Spinal cord (tissue), 10 donors: Measurements from ENCODE around the gene HCN1. TPM values are rescaled to one million over a fixed set of nuclear protein-coding genes. Genes with fewer than 3 reads are reported as not detected.
"Not testable (repeated sequence)": the region's sequence is repeated elsewhere in the genome, so short reads cannot be mapped to it uniquely, and the experiment has no call there.

ENCODE experiments used
- DNase-seq, 6 donors: peaks; one replicate each; pipeline versions ENCODE4 v3.0.0 to v3.0.0-alpha.2; 2013 to 2015; ENCODE audit warnings: low spot score in 6 of 6, low read depth in 4 of 6
- H3K27ac ChIP-seq: one replicate; pipeline ENCODE4 v1.5.1; 2013; ENCODE audit warnings: low read depth, low read length, control low read depth
- H3K27me3 ChIP-seq: one replicate; pipeline ENCODE4 v1.6.1; 2013; ENCODE audit warnings: low read length; ENCODE audit not compliant: control insufficient read depth, insufficient read depth
- H3K36me3 ChIP-seq: one replicate; pipeline ENCODE4 v1.6.1; 2013; ENCODE audit warnings: low read length; ENCODE audit not compliant: control insufficient read depth, insufficient read depth
- H3K4me1 ChIP-seq: one replicate; pipeline ENCODE4 v1.6.1; 2013; ENCODE audit warnings: low read length; ENCODE audit not compliant: control insufficient read depth, insufficient read depth
- H3K4me3 ChIP-seq: one replicate; pipeline ENCODE4 v1.5.1; 2013; ENCODE audit warnings: low read depth, low read length, control low read depth
- H3K9me3 ChIP-seq: one replicate; pipeline ENCODE4 v1.6.1; 2013; ENCODE audit warnings: low read length; ENCODE audit not compliant: control insufficient read depth, insufficient read depth
- WGBS: methylation state at CpG from one replicate; pipeline ENCODE4 v1.1.5; 2013; ENCODE audit warnings: missing lambda C conversion rate; ENCODE audit not compliant: insufficient coverage; 5-methylcytosine and 5-hydroxymethylcytosine counted together
- polyA plus RNA-seq, 2 donors: library from polyadenylated mRNA; unstranded; fragments of 120-200 nt; gene quantifications; one replicate each; pipeline ENCODE4 v1.2.1, GENCODE V29; 2013; ENCODE audit not compliant: insufficient read length in 2 of 2
- total RNA-seq, 2 donors: library from RNA; depleted of rRNA in 1 of 2; stranded (reverse); fragments of 120-200 nt in 1 of 2; fragments of >200 nt in 1 of 2; gene quantifications; one replicate each; pipeline versions ENCODE4 v1.2.3 to v1.2.4, GENCODE V29; 2013 to 2014
- donor health status: healthy.

The HCN1 gene
- total and polyA plus RNA-seq, 4 donors = 1.9 to 16.7 (median 7.7) TPM

GRCh38 chr5:45491368-45491767, 204.8 kb downstream of the HCN1 start:
- H3K27me3 ChIP-seq = no peaks in the 10 kb centered on the region
- H3K36me3 ChIP-seq = no peaks in the 10 kb centered on the region
- no peak overlapping the region for H3K4me3 ChIP-seq
- no peak overlapping the region for H3K27ac ChIP-seq
- no peaks in the 10 kb centered on the region for H3K9me3 ChIP-seq
- 94% methylated on average over 2 of the region's 3 CpGs for WGBS
- no peak for DNase-seq
- no peaks in the 10 kb centered on the region for H3K4me1 ChIP-seq

GRCh38 chr5:45484781-45485180, 211.4 kb downstream of the HCN1 start:
- peak in 1 of 6 donors; percentile 7 for DNase-seq
- H3K4me3 ChIP-seq = no peak overlapping the region
- H3K27ac ChIP-seq = no peak overlapping the region
- H3K4me1 ChIP-seq = no peaks in the 10 kb centered on the region
- WGBS = no CpG with 5 or more reads among the region's 2 CpGs
- no peaks in the 10 kb centered on the region for H3K27me3 ChIP-seq
- H3K36me3 ChIP-seq = no peaks in the 10 kb centered on the region
- H3K9me3 ChIP-seq = no peaks in the 10 kb centered on the region

- H3K4me3 ChIP-seq = no peak overlapping the region
- WGBS = no CpG with 5 or more reads among the region's 4 CpGs
- H3K27ac ChIP-seq = no peak overlapping the region
- H3K36me3 ChIP-seq = no peaks in the 10 kb centered on the region
- no peaks in the 10 kb centered on the region for H3K27me3 ChIP-seq
- no peaks in the 10 kb centered on the region for H3K9me3 ChIP-seq
- H3K4me1 ChIP-seq = no peaks in the 10 kb centered on the region
- peak in 5 of 6 donors; percentile 20 to 88 (median 48) for DNase-seq
These were observed 242.1 kb downstream of the HCN1 start for GRCh38 chr5:45454114-45454513.

- not testable (repeated sequence) for H3K9me3 ChIP-seq, H3K4me1 ChIP-seq
- WGBS = 87% methylated on average over 9 of the region's 15 CpGs
These were observed 251.3 kb downstream of the HCN1 start for GRCh38 chr5:45444856-45445255.

GRCh38 chr5:45440466-45440865, 255.7 kb downstream of the HCN1 start:
- DNase-seq = peak in 3 of 6 donors; percentile 1 to 49 (median 10)
- WGBS = 20% methylated on average over 1 of the region's 1 CpG

More at GRCh38 chr5:45444856-45445255, 251.3 kb downstream of the HCN1 start:
- H3K4me3 ChIP-seq, DNase-seq, H3K36me3 ChIP-seq, H3K27me3 ChIP-seq, H3K27ac ChIP-seq: not testable (repeated sequence)

GRCh38 chr5:45437752-45438151, 258.4 kb downstream of the HCN1 start:
- no peaks in the 10 kb centered on the region for H3K36me3 ChIP-seq
- DNase-seq = no peak
- no peaks in the 10 kb centered on the region for H3K9me3 ChIP-seq
- no peaks in the 10 kb centered on the region for H3K4me1 ChIP-seq
- H3K27me3 ChIP-seq = no peaks in the 10 kb centered on the region
- H3K27ac ChIP-seq = no peak overlapping the region
- no peak overlapping the region for H3K4me3 ChIP-seq

More at GRCh38 chr5:45440466-45440865, 255.7 kb downstream of the HCN1 start:
- Histone ChIP-seq H3K27ac (no peak overlapping the region), H3K4me1 (no peaks in the 10 kb centered on the region), H3K9me3 (no peaks in the 10 kb centered on the region), H3K4me3 (no peak overlapping the region), H3K27me3 (no peaks in the 10 kb centered on the region), H3K36me3 (no peaks in the 10 kb centered on the region)

GRCh38 chr5:45417285-45417998, 278.7 kb downstream of the HCN1 start:
- Histone ChIP-seq H3K4me3 (no peak overlapping the region), H3K9me3 (no peaks in the 10 kb centered on the region), H3K4me1 (no peaks in the 10 kb centered on the region), H3K27me3 (no peaks in the 10 kb centered on the region), H3K27ac (no peak overlapping the region), H3K36me3 (no peaks in the 10 kb centered on the region)
- DNase-seq = no peak
- no CpG with 5 or more reads among the region's 2 CpGs for WGBS

GRCh38 chr5:45414620-45415573, 281.3 kb downstream of the HCN1 start:
- H3K4me1 ChIP-seq = no peaks in the 10 kb centered on the region
- WGBS = 79% methylated on average over 1 of the region's 2 CpGs
- no peaks in the 10 kb centered on the region for H3K9me3 ChIP-seq
- no peak for DNase-seq
- H3K4me3 ChIP-seq = no peak overlapping the region
- no peaks in the 10 kb centered on the region for H3K36me3 ChIP-seq
- H3K27ac ChIP-seq = no peak overlapping the region
- no peaks in the 10 kb centered on the region for H3K27me3 ChIP-seq

GRCh38 chr5:45411971-45412612, 284.1 kb downstream of the HCN1 start:
- 93% methylated on average over 2 of the region's 3 CpGs for WGBS
- Histone ChIP-seq H3K27ac (no peak overlapping the region), H3K4me1 (no peaks in the 10 kb centered on the region), H3K36me3 (no peaks in the 10 kb centered on the region), H3K27me3 (no peaks in the 10 kb centered on the region), H3K4me3 (no peak overlapping the region), H3K9me3 (no peaks in the 10 kb centered on the region)
- peak in 1 of 6 donors; percentile 9 for DNase-seq
